GM21529 (cell line): ENCODE results near the gene KCNK18.

Experiments
- ATAC-seq: cut with Tn5 transposase; IDR thresholded peaks from one replicate; pipeline ENCODE4 v1.9.1; 2021; ENCODE audit not compliant: unreplicated experiment

The KCNK18 gene

GRCh38 chr10:117197189-117197588 lies at the start of gene KCNK18:
TSS of gene KCNK18 (plus strand) at chr10:117197489. CDS start at chr10:117197489, 0 bp downstream.
- ATAC-seq = no peak

DNA sequence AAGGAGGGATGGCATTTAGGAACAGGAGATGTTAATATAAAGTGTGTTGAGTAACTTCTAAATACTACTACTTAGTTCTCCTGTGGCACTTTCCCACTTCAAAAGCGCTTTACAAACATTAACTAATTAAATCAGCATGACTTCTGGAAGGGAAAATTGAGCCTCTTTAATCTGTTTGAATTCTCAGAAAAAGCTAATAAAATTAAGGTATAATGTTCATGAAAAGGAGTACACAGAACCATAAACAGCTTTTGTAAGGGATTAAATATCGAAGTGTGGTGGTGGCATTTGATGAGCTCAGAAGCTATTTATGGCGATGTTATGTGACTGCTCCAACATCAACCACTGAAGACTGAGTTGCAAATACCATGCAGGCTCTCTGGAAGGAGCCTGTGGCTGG lies 49.0 kb upstream of the KCNK18 start:
- no peak for ATAC-seq

- ATAC-seq = no peak
Measured at GRCh38 chr10:117152668-117153067, 44.6 kb upstream of the KCNK18 start.

DNA sequence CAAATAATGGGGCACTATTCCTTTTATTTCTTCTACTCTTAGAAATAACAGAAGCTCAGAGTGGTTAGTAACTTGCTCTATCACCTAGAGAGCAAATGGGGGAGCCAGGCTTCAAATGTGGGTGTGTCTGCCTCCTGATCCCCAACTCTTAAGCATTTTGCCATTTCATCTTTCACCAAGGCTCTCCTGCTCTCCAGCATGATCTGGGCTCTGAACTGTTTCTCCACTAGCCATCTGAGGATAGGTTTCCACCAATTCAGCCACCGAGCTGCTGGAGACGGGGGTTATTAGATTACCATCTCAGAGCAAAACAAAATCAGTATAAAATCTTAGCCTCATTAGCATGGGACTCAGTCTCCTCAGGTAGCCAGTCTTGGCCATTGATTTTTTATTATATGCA lies 39.0 kb upstream of the KCNK18 start:
- no peak for ATAC-seq

DNA sequence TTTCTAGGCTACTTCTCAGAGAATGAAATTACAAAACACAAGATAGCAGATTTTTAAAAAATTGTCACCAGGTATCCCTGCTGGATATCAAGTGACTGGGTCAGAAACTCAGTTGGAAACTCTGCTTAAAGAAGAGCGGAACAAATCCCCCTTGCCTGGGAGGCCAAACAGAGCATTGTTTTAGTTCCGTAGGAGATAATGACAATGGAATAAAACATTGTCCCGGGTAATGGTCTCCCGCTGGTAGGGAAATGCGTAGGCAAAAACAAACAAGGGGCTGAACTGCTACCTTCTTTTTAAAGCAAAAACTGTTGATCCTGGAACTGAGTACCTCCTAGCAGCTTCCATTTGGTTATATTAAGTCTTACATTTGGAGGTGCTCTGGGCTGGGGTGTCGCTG lies 37.9 kb upstream of the KCNK18 start:
- ATAC-seq = no peak

DNA sequence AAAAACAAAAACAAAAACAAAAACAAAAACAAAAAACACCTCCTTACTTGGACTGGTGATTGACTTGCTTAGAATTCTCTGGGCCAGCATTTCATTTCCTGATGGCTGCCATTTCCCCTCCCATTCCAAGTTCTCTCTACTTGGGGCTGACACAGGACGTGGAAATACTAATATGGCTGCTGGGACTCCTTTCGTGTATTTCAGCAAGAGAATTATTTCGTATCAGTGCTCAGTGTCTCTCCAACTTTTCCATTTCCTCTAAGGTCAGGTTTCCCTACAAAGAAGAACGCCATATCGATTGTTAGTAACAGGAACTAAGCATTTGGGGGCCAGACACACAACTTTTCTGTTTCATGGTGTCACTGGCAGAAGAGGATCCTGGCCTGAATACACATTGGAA lies 36.7 kb upstream of the KCNK18 start:
- no peak for ATAC-seq

DNA sequence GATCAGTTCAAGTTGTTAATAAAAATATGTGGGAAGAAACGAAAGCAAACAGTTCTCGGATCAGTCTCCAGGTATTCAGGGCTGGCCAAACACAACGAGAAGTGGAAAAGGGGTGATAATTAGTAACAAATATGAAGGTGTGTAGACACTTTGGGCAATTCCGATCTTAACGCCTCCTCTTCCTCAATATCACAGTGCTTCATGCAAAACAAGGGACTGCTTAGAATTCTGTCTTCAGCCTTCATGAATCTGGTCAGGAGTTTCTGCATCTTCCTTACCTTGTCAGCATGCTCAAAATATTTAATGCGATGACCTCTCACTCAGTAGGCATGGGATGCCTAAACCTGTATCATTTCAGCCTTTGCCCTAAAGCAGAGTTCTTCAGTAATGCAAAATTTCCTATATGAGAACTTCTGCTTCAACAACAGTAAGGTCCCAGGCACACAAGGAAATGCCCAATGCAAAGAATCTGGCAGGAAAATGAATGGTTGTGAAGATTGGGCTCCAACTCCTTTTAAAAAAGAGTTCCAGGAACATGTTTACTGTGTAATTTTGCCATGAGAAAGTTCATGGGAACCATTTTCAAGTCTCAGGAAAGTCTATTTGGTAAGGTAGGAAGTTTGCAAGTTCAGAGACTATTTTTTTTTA lies 35.8 kb upstream of the KCNK18 start:
- ATAC-seq = no peak

GRCh38 chr10:117162093-117163060 lies 34.9 kb upstream of the KCNK18 start:
- ATAC-seq = no peak

DNA sequence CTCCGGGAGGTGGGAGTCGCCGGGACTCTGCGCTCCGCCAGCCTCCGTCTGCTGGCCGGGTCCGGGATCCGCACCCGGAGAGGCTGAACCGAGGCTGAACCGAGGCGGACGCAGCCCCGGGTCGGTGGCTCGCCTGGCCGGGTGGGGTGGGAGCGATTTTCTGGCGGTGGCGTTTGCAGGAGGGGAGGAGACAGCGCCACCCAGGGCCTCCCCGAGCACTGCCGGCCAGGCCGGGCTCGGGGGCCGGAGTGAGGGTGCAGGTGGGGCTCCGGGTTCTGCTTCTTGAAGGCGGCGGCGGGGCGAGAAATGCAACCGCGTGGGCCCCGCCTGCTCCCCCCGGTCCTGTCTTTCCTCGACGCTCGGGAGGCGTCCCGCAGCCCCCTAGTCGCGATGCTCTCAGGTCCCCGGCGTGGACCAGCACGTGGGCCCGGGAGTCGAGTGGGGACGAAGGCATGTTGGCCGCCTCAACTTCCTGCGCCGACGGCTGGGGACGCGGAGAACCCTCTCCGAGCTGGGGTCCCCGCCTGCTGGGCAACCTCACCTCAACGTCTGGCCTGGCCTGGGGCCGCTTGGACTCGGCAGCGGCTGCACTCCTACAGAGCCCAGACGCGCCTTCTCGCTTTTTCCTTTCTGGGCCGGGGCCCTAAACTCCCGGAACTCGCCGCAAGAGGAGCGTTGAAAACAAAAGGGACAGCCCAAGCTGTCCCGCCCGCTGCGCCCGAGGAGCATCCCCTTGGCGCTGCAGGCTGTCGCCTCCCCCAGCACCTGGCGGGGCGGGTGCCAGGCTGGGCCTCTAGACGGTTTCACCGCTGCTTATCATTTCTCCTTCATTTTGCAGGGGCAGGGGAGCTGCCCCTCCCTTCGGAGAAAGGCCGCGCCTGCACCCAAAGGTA lies 34.0 kb upstream of the KCNK18 start:
- ATAC-seq = no peak

- ATAC-seq = no peak
Measured at GRCh38 chr10:117163954-117164548, 33.2 kb upstream of the KCNK18 start.

GRCh38 chr10:117164592-117165537 lies 32.4 kb upstream of the KCNK18 start:
- ATAC-seq = no peak

GRCh38 chr10:117165538-117166417 lies 31.5 kb upstream of the KCNK18 start:
- ATAC-seq = no peak

DNA sequence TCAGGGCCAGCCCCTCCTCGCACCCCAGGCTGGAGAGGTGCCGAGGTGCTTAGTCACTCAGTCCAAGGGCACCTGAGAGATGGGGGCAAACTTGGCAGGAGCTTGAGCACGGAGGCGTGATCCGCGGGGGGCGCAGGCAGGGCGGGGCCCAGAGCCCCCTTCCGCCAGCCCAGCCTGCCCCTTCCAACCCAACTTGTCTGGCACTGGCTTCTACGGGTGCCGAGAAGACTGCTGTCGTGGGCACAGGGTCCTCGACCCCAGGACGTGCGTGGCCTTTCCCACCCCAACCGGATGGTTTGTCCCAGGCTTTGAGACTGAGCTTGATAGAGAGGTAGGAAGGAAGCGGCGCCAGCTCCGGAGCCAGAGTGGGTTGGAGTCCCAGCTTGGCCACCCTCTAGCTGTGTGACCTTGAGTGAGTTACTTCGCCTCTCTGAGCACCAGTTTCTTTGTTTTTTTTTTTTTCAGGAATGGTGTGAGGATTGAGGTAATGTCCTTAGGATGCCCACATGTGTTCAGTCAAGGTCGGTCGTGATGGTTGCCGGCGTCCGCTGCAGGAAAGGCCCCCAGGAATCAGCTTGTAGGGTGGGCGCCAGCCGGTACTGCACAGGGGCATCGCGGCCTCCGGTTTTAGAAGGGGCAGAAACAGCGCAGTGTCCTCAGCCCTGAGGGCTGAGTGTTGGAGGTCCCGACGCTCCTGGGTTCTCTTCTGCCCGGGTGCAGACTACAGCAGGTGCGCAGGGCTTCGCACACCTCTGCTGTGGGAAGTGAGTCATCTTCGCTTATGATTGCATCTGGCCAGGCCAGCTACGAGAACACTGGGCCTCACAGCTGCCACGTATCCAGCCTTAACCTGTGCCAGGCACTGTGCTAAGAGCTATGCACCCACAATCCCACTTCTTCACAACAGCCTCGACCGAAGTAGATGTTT lies 30.6 kb upstream of the KCNK18 start:
- ATAC-seq = no peak

DNA sequence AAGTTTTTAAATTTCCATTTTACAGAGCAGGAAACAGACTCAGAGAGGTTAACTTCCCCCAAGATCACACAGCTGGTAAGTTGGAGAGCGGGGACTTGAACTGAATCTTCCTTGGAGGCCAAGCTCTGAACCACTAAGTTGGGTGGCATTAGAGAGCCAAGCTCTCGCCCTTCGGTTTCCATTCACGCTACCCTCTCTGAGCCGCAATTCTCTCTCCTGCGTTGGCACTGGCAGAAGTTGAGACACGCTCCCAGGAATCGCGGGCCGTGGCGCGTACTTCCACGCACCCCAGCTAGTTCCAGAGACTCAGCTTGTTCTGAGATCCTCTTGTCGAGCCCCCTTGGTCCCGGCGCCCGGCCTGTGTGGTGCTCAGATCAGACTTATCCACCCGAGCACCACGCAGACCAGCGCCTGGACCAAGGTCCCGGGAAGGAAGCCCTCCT lies 29.9 kb upstream of the KCNK18 start:
- ATAC-seq = no peak

DNA sequence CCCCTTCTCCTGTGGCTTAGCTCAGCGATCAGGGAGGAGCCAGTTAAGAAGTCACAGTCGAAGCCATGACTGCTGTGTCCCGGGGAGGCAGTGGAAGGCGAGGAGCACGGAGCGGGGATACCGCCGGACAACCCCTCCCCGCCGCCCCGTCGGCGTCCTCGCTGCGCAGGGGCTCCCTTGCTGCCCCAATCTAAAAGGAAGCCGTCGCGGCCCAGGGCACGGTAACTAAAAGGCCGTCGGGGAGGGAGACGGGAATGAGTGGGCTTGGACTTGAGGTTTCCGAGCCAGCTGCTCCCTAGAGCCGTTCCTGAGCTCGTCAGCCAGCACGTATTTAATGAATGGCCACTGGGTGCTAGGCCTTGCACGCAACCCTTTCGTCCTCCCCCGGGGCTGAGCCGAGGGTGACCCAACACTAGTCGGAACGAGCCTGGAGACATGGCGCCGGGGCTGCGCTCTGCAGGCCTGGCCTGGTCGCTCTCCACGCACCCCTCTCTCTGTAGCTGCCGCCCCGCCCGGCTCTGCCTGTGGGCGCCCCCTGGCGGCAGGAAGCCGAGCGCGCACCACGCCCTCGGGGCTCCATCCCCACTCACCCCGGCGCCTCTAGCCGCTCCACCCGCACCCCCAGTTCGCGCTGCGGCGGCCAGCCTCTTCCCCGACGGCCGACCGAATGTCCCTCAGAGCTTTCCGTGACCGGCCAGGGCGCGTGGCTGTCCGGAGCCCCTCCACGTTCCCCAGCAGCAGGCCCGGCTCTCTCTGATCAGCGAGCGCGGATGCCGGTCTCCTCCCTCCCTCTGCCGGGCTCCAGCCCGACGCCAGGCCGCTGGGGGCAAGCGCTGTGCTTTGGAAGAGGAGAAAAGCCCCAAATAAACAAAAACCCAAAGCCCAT lies 29.3 kb upstream of the KCNK18 start:
- ATAC-seq = peak; percentile 88

GRCh38 chr10:117168729-117169128 lies 28.6 kb upstream of the KCNK18 start:
- ATAC-seq = no peak

GRCh38 chr10:117169480-117169879 lies 27.8 kb upstream of the KCNK18 start:
- ATAC-seq = no peak
